ENCODE measurements around the gene PPAT.

Gene PPAT

GRCh38 chr4:56434599-56435139 lies 746 bp downstream of the PPAT start:
- in situ Hi-C loops (cut with HindIII; ENCODE audit: low sequenced_read_pairs), result no loop called here

GRCh38 chr4:56433280-56433679 lies 2.1 kb downstream of the PPAT start:
- in situ Hi-C loops (cut with HindIII; ENCODE audit: low sequenced_read_pairs), result no loop called here

- in situ Hi-C loops (cut with HindIII; ENCODE audit: low sequenced_read_pairs), result no loop called here
Measured at GRCh38 chr4:56430203-56430602, 5.2 kb downstream of the PPAT start.

- in situ Hi-C loops (cut with HindIII; ENCODE audit: low sequenced_read_pairs), result no loop called here
Measured at GRCh38 chr4:56427179-56427578, 8.2 kb downstream of the PPAT start.

- in situ Hi-C loops (cut with HindIII; ENCODE audit: low sequenced_read_pairs), result no loop called here
Measured at GRCh38 chr4:56426273-56426672, 9.1 kb downstream of the PPAT start.

GRCh38 chr4:56425518-56425917 lies 9.9 kb downstream of the PPAT start:
- in situ Hi-C loops (cut with HindIII; ENCODE audit: low sequenced_read_pairs), result no loop called here

GRCh38 chr4:56424697-56425514 lies 10.5 kb downstream of the PPAT start:
- in situ Hi-C loops (cut with HindIII; ENCODE audit: low sequenced_read_pairs), result no loop called here

- in situ Hi-C loops (cut with HindIII; ENCODE audit: low sequenced_read_pairs), result no loop called here
Measured at GRCh38 chr4:56424176-56424575, 11.2 kb downstream of the PPAT start.

GRCh38 chr4:56417396-56417795 lies 18.0 kb downstream of the PPAT start:
- in situ Hi-C loops (cut with HindIII; ENCODE audit: low sequenced_read_pairs), result no loop called here

- in situ Hi-C loops (cut with HindIII; ENCODE audit: low sequenced_read_pairs), result no loop called here
Measured at GRCh38 chr4:56416349-56416748, 19.1 kb downstream of the PPAT start.

- in situ Hi-C loops (cut with HindIII; ENCODE audit: low sequenced_read_pairs), result no loop called here
Measured at GRCh38 chr4:56414135-56414670, 21.2 kb downstream of the PPAT start.

GRCh38 chr4:56410247-56411062 lies 25.0 kb downstream of the PPAT start:
- in situ Hi-C loops (cut with HindIII; ENCODE audit: low sequenced_read_pairs), result no loop called here

- in situ Hi-C loops (cut with HindIII; ENCODE audit: low sequenced_read_pairs), result no loop called here
Measured at GRCh38 chr4:56409511-56410090, 25.8 kb downstream of the PPAT start.

- in situ Hi-C loops (cut with HindIII; ENCODE audit: low sequenced_read_pairs), result no loop called here
Measured at GRCh38 chr4:56408978-56409377, 26.4 kb downstream of the PPAT start.

- in situ Hi-C loops (cut with HindIII; ENCODE audit: low sequenced_read_pairs), result no loop called here
Measured at GRCh38 chr4:56406151-56406550, 29.3 kb downstream of the PPAT start.

GRCh38 chr4:56405016-56405415 lies 30.4 kb downstream of the PPAT start:
- in situ Hi-C loops (cut with HindIII; ENCODE audit: low sequenced_read_pairs), result no loop called here

GRCh38 chr4:56400560-56400959 lies 34.9 kb downstream of the PPAT start:
- in situ Hi-C loops (cut with HindIII; ENCODE audit: low sequenced_read_pairs), result no loop called here

GRCh38 chr4:56391270-56391669 lies 44.1 kb downstream of the PPAT start:
- in situ Hi-C loops (cut with HindIII; ENCODE audit: low sequenced_read_pairs), result no loop called here

- in situ Hi-C loops (cut with HindIII; ENCODE audit: low sequenced_read_pairs), result no loop called here
Measured at GRCh38 chr4:56389558-56389957, 45.9 kb downstream of the PPAT start.

GRCh38 chr4:56388306-56388705 lies 47.1 kb downstream of the PPAT start:
- in situ Hi-C loops (cut with HindIII; ENCODE audit: low sequenced_read_pairs), result no loop called here

Measured in DLD1 (cell line).